Natural killer cell (primary cell): ENCODE results near the gene TRIM28. TPM values are rescaled to one million over a fixed set of nuclear protein-coding genes. Genes with fewer than 3 reads are reported as not detected.
A peak's percentile ranks its signal among the peaks of the same experiment; 100 is the strongest.

Experiments
- ATAC-seq, 3 donors: fragments of 150-1000 bp in 2 of 3; fragments of 200-7000 bp in 1 of 3; cut with Tn5 transposase; 1 replicate in 1 of 3; 2 replicates in 2 of 3; pipeline ENCODE4 v1.10.0; 2021; ENCODE audit warnings: mild to moderate bottlenecking in 2 of 3, moderate library complexity in 2 of 3
- DNase-seq, 2 donors: peaks; one replicate each; pipeline versions ENCODE4 v3.0.0 to v3.0.0-alpha.2; 2013 to 2021; ENCODE audit warnings: mixed read lengths in 1 of 2
- H3K27ac ChIP-seq: one replicate; pipeline ENCODE4 v1.5.1; 2013; ENCODE audit warnings: mild to moderate bottlenecking, low read length
- H3K27me3 ChIP-seq: one replicate; pipeline ENCODE4 v1.6.1; 2013; ENCODE audit warnings: low read length; ENCODE audit not compliant: control insufficient read depth, insufficient read depth
- H3K36me3 ChIP-seq: one replicate; pipeline ENCODE4 v1.6.1; 2013; ENCODE audit warnings: low read length; ENCODE audit not compliant: control insufficient read depth, insufficient read depth
- H3K4me1 ChIP-seq: one replicate; pipeline ENCODE4 v1.6.1; 2013; ENCODE audit warnings: low read length; ENCODE audit not compliant: control insufficient read depth, insufficient read depth
- H3K4me3 ChIP-seq: one replicate; pipeline ENCODE4 v1.5.1; 2013; ENCODE audit warnings: low read length
- H3K9me3 ChIP-seq: one replicate; pipeline ENCODE4 v1.6.1; 2013; ENCODE audit warnings: low read length; ENCODE audit not compliant: control insufficient read depth, insufficient read depth
- H3K27ac Mint-ChIP-seq, 2 donors: one replicate each; pipeline ENCODE4 v1.8.0; 2022; ENCODE audit warnings: mild to moderate bottlenecking in 2 of 2, mixed read lengths in 2 of 2, moderate library complexity in 1 of 2
- H3K27me3 Mint-ChIP-seq, 2 donors: one replicate each; pipeline ENCODE4 v1.8.0; 2022; ENCODE audit warnings: low read depth in 2 of 2, mixed read lengths in 2 of 2
- H3K36me3 Mint-ChIP-seq: one replicate; pipeline ENCODE4 v1.8.0; 2022; ENCODE audit warnings: mixed read lengths
- H3K4me1 Mint-ChIP-seq, 2 donors: one replicate each; pipeline ENCODE4 v1.8.0; 2022; ENCODE audit warnings: mixed read lengths in 2 of 2
- H3K4me3 Mint-ChIP-seq: one replicate; pipeline ENCODE4 v1.8.0; 2022; ENCODE audit warnings: mild to moderate bottlenecking, moderate library complexity, mixed read lengths
- H3K9me3 Mint-ChIP-seq, 2 donors: one replicate each; pipeline ENCODE4 v1.8.0; 2022; ENCODE audit warnings: mixed read lengths in 2 of 2
- WGBS: methylation state at CpG from one replicate; pipeline ENCODE4 v1.1.7; 2013; ENCODE audit warnings: missing lambda C conversion rate; ENCODE audit not compliant: insufficient coverage; 5-methylcytosine and 5-hydroxymethylcytosine counted together
- intact Hi-C: fragments of 100-400 bp; cut with micrococcal nuclease; formaldehyde crosslinking; loops from one replicate; pipeline ENCODE4 v1.14.2; 2022
- total RNA-seq, 4 donors: library from RNA; stranded (reverse); fragments of 120-200 nt in 1 of 4; gene quantifications; one replicate each; pipeline versions ENCODE4 v1.2.3 to v1.2.4, GENCODE V29; 2013 to 2022
- TF ChIP-seq, protein P1 (sequence below): fragments of 200-600 bp; IDR thresholded peaks from one replicate; pipeline ENCODE4 v1.8.0; 2022; ENCODE audit warnings: antibody characterized with exemption

The TRIM28 gene
- total RNA-seq, 3 donors from 2014 or later (not counting 1 experiment from before 2014, with no cell fraction given): 330 to 451 (median 408) TPM

DNA sequence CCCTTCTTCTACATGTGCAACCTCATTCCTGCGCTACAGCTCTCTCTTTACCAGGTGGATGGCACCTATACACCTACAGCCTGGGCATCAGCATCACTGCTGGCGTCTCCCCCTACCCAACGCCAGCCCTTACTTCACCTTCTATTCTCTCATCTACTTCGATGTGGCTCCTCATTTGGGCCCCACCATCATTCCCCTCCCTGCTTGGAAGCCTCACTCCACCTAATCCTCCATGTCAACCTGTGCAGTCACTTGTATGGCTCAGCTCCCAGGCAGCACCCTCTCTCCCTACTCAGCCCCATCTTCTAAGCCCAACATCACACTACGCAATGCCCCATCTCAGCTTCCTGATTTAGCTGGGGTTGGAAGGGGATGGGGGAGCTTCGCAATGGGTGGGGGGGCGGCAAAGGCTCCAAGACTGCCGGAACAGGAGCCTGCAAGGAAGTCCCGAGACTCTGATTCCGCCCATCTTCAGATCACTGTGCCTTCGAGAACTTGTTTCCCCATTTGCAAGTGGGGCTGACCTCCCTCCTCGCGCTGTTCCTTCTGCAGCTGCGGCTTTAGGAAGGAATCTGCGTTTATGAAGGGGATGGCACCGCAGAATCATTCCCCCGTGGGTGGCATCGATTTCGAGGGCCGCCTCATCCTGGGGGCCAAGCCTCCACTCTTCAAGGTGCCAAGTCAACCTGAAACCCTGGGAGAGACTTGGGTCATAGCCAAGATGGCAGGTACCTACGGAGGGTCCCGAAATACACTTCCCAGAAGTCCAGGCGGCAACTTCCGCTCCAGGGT lies 28.4 kb downstream of the TRIM28 start:
- H3K9me3 Mint-ChIP-seq: peaks cover 0 to 6% of the 10 kb centered on the region in 2 donors
- H3K36me3 Mint-ChIP-seq: no peaks in the 10 kb centered on the region
- H3K27me3 Mint-ChIP-seq: no peaks in the 10 kb centered on the region
- H3K4me3 Mint-ChIP-seq: peak overlapping the region; percentile 98
- TF ChIP-seq, protein P1, sequence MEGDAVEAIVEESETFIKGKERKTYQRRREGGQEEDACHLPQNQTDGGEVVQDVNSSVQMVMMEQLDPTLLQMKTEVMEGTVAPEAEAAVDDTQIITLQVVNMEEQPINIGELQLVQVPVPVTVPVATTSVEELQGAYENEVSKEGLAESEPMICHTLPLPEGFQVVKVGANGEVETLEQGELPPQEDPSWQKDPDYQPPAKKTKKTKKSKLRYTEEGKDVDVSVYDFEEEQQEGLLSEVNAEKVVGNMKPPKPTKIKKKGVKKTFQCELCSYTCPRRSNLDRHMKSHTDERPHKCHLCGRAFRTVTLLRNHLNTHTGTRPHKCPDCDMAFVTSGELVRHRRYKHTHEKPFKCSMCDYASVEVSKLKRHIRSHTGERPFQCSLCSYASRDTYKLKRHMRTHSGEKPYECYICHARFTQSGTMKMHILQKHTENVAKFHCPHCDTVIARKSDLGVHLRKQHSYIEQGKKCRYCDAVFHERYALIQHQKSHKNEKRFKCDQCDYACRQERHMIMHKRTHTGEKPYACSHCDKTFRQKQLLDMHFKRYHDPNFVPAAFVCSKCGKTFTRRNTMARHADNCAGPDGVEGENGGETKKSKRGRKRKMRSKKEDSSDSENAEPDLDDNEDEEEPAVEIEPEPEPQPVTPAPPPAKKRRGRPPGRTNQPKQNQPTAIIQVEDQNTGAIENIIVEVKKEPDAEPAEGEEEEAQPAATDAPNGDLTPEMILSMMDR: no peak
- peak overlapping the region; percentile 99 for H3K27ac Mint-ChIP-seq
- peaks cover 33 to 45% of the 10 kb centered on the region in 2 donors for H3K4me1 Mint-ChIP-seq
- peaks cover 4% of the 10 kb centered on the region for H3K36me3 ChIP-seq
- H3K4me1 ChIP-seq: peaks cover 38% of the 10 kb centered on the region
- H3K27me3 ChIP-seq: no peaks in the 10 kb centered on the region
- no peaks in the 10 kb centered on the region for H3K9me3 ChIP-seq
- peak overlapping the region; percentile 68 for H3K4me3 ChIP-seq
- ATAC-seq (no peak), DNase-seq (peak in 1 of 2 donors; percentile 16)
- WGBS: 42% methylated on average over 23 of the region's 24 CpGs
- H3K27ac ChIP-seq: peak overlapping the region; percentile 98
- intact Hi-C loops: no loop called here

DNA sequence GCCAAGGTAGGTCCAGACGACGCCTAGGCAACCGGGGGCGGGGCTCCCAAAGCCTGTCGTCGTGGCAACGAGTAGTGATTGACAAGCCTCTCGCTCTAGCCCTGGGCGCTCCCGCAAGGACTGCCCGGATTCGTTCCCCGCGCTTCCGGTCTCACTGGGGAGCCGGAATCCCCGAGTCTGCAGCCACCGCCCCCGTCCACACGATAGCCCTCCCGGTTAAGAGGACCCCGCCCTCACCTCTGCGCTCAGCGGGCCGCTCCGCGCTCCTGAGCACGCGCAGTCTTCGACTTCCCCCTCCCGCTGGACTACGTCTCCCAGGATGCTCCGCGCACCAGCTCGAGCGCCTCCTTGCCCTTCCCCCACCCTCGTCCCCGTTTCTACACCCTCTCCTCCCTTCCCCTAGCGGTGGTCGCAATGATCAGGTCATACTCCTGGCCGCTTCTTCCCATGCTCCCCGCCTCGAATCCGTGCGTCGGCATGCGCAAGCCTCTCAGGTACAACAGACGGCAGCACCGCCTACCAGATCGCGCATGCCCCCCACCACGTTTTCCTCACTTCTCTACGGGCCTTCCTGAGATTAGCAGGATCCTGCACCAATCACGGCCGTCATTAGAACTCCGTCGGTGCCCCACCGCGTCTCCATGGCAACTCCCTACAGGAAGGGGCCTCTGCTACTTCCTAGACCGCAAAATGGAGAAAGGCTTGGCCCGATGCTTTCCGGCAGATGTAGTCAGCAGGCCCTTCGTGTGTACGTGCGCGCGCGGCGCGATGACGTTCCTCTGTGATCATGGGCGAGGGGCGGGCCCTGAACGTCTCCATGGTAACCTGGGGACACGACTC lies 29.2 kb downstream of the TRIM28 start, which contains the start of gene MZF1:
MZF1 (minus strand) TSS at position 518 of the 840 bp plus-strand sequence. CDS start 1,946 bp downstream, outside the sequence.
- Mint-ChIP-seq H3K9me3 (peaks cover 0 to 6% of the 10 kb centered on the region in 2 donors), H3K4me3 (peak within 1 kb of the TSS; percentile 98), H3K36me3 (no peaks in the 10 kb centered on the region), H3K27ac (peak within 1 kb of the TSS; percentile 99), H3K4me1 (peaks cover 33 to 45% of the 10 kb centered on the region in 2 donors), H3K27me3 (no peaks in the 10 kb centered on the region)
- Histone ChIP-seq H3K27me3 (no peaks in the 10 kb centered on the region), H3K36me3 (peaks cover 4% of the 10 kb centered on the region), H3K4me1 (peaks cover 38% of the 10 kb centered on the region), H3K9me3 (no peaks in the 10 kb centered on the region), H3K4me3 (peak within 1 kb of the TSS; percentile 68), H3K27ac (peak within 1 kb of the TSS; percentile 98)
- WGBS: under 1% methylated on average over 75 of the region's 75 CpGs
- DNase-seq: peak; percentile 100
- ATAC-seq: peak; percentile 61 to 83 (median 71)
- TF ChIP-seq, protein P1: no peak
- intact Hi-C loops: loop anchor here (1.0 kb wide), 3 partner anchors 14 to 98 kb away; partner anchors contain the start of gene TRIM28

GRCh38 chr19:58573658-58574164 lies 29.8 kb downstream of the TRIM28 start:
- peaks cover 38% of the 10 kb centered on the region for H3K4me1 ChIP-seq
- intact Hi-C loops: loop anchor here (1.0 kb wide), 3 partner anchors 14 to 98 kb away; partner anchors contain the start of gene TRIM28
- H3K27me3 ChIP-seq: no peaks in the 10 kb centered on the region
- peak overlapping the region; percentile 98 for H3K27ac ChIP-seq
- no peaks in the 10 kb centered on the region for H3K9me3 ChIP-seq
- TF ChIP-seq, protein P1: no peak
- H3K27me3 Mint-ChIP-seq: no peaks in the 10 kb centered on the region
- WGBS: 1% methylated on average over 20 of the region's 20 CpGs
- H3K9me3 Mint-ChIP-seq: peaks cover 0 to 6% of the 10 kb centered on the region in 2 donors
- peaks cover 4% of the 10 kb centered on the region for H3K36me3 ChIP-seq
- H3K27ac Mint-ChIP-seq: peak overlapping the region; percentile 99
- peak overlapping the region; percentile 98 for H3K4me3 Mint-ChIP-seq
- peaks cover 33 to 40% of the 10 kb centered on the region in 2 donors for H3K4me1 Mint-ChIP-seq
- ATAC-seq: no peak
- no peaks in the 10 kb centered on the region for H3K36me3 Mint-ChIP-seq
- DNase-seq: no peak
- H3K4me3 ChIP-seq: peak overlapping the region; percentile 68
